SHP77 treated with DMSO at 0.1 percent for 48 hours (cell line): ENCODE results near the gene TRPC4.

Experiments used
- DNase-seq: peaks from one replicate; lab custom pipeline; 2025; lab: John Stamatoyannopoulos, UW

TRPC4 gene

GRCh38 chr13:37716420-37717195 lies 153.0 kb downstream of the TRPC4 start:
- no peak for DNase-seq

- DNase-seq: no peak
These were observed 154.0 kb downstream of the TRPC4 start for GRCh38 chr13:37715606-37716015.

- no peak for DNase-seq
These were observed 160.3 kb downstream of the TRPC4 start for GRCh38 chr13:37709318-37709717.

- DNase-seq: no peak
These were observed 161.7 kb downstream of the TRPC4 start for GRCh38 chr13:37707739-37708500.

- DNase-seq: no peak
These were observed 163.5 kb downstream of the TRPC4 start for GRCh38 chr13:37706041-37706440.

- no peak for DNase-seq
These were observed 167.6 kb downstream of the TRPC4 start for GRCh38 chr13:37701972-37702371.

- no peak for DNase-seq
These were observed 168.3 kb downstream of the TRPC4 start for GRCh38 chr13:37701306-37701705.

GRCh38 chr13:37700887-37701286 lies 168.7 kb downstream of the TRPC4 start:
- DNase-seq: no peak

- no peak for DNase-seq
These were observed 174.4 kb downstream of the TRPC4 start for GRCh38 chr13:37695200-37695599.

- no peak for DNase-seq
These were observed 179.2 kb downstream of the TRPC4 start for GRCh38 chr13:37690361-37690760.

- no peak for DNase-seq
These were observed 183.1 kb downstream of the TRPC4 start for GRCh38 chr13:37686501-37686900.

GRCh38 chr13:37685206-37685605 lies 184.4 kb downstream of the TRPC4 start:
- no peak for DNase-seq

GRCh38 chr13:37682496-37682895 lies 187.1 kb downstream of the TRPC4 start:
- no peak for DNase-seq

GRCh38 chr13:37681281-37682032 lies 188.1 kb downstream of the TRPC4 start:
- no peak for DNase-seq

- no peak for DNase-seq
These were observed 189.4 kb downstream of the TRPC4 start for GRCh38 chr13:37680137-37680536.

- no peak for DNase-seq
These were observed 190.5 kb downstream of the TRPC4 start for GRCh38 chr13:37679043-37679442.

GRCh38 chr13:37669845-37670244 lies 199.7 kb downstream of the TRPC4 start:
- no peak for DNase-seq

- DNase-seq: no peak
These were observed 201.9 kb downstream of the TRPC4 start for GRCh38 chr13:37667702-37668101.

- no peak for DNase-seq
These were observed 203.5 kb downstream of the TRPC4 start for GRCh38 chr13:37666036-37666435.

GRCh38 chr13:37665420-37665819 lies 204.2 kb downstream of the TRPC4 start:
- DNase-seq: no peak

- no peak for DNase-seq
These were observed 205.8 kb downstream of the TRPC4 start for GRCh38 chr13:37663724-37664123.

- DNase-seq: no peak
These were observed 206.9 kb downstream of the TRPC4 start for GRCh38 chr13:37662624-37663023.

- DNase-seq: no peak
These were observed 211.6 kb downstream of the TRPC4 start for GRCh38 chr13:37657956-37658355.
